ENCODE data around the gene PTPN6.

The PTPN6 gene

GRCh38 chr12:6975297-6976032 lies 24.3 kb downstream of the PTPN6 start:
- no peak for ATAC-seq

- ATAC-seq: no peak
These were observed 26.5 kb downstream of the PTPN6 start for GRCh38 chr12:6977653-6978052.

GRCh38 chr12:6978188-6978587 lies 27.0 kb downstream of the PTPN6 start:
- ATAC-seq: no peak

DNA sequence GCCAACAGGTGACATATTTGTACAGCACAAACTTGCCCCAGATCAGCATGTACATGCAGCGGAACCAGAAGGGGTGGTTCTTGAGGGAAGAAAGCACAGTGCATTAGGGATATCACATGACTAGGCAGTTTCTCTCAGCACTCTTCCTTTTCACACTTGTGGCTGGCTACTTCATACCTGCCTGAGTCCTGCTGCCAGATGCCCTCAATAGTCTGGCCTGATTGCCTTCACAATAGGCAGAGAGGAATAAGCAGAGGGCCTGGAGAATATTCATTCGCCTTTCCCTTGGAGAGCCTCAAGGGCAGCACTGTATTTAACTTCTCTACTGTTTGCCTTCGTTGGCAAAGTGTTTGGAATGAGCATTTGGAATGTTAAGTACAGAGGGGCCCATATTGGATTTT lies 27.5 kb downstream of the PTPN6 start:
- ATAC-seq: no peak

- no peak for ATAC-seq
These were observed 27.9 kb downstream of the PTPN6 start for GRCh38 chr12:6979021-6979420.

DNA sequence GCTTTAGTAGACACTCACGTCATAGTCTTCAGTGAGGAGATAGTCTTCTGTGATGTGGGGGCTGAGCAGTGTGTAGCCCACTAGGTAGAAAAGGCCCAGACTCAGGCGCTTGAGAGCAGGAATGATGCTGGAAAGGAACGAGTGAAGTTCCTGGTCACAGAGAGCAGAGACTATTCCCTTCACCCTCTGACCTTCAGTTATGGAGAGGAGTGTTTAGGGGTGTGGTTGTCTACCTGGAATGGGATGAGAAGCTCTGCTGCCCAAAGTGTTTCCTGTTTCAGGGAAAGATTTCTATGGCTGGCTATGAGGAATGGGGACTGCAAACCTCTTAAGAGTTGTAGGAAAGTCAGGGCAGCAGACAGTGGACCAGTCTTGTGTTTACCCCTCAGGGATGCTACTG lies 28.3 kb downstream of the PTPN6 start:
- no peak for ATAC-seq

- ATAC-seq: no peak
These were observed 28.9 kb downstream of the PTPN6 start for GRCh38 chr12:6980075-6980474.

GRCh38 chr12:6980740-6981139 lies 29.6 kb downstream of the PTPN6 start:
- no peak for ATAC-seq

DNA sequence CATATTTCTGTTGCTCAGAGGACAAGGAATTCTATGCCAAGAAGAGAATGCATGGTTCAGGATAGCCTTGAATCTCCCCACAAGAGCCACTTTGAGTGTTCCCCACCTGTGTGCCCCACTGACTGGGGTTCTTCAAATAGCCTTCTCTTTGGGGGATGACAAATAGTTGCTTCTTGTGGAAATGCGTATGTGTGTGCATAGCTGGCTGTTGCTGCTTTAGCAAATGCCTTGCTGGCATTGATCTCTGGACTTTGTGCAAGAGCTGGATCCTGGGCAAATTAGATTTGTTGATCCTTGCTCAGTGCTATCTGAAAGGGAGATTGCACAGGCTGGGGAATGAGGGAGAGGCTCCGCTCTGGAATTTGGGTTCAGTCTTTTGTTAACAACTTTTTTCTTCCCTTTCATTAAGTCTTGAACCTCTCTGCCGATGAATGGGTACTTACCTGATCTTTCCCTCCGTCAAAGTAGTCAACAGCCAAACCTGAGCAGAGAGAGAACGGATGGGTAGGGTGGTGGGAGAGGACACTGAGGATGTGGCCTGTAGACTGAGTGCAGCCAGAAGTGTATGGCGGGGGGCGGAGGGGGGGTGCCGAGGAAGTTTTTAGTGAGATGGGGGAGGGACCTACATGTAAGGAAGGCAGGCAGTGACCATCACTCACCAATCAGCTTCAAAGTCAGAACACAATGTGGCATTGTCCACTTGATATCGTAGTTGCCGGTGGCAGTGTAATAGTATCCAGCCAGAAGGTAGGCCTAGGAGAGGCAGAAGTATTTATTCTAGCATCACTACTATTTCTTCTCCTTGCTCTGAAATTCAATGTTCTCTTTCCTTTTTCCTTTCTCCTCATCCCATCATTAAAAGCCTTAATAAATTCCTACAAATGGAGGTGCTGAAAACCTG lies 30.2 kb downstream of the PTPN6 start:
- no peak for ATAC-seq

DNA sequence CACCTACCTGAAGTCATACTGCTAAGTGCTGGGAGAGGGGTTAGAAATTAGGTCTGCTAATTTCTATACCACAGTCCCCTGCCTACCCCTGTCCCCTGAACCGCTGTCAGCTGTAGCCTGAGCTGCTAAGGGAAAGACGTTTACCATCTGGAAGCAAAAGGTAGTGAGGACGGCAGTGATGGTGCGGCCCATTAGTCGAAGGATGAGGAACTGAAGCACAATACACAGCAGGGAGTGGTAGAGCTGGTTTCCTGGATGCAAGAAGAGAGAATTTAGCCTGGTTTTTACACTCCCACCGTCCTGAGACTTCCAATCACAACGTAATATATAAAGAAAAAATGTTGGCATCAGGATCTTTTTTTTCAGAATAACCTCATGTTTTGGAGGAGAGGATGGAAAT lies 31.4 kb downstream of the PTPN6 start:
- ATAC-seq: no peak

DNA sequence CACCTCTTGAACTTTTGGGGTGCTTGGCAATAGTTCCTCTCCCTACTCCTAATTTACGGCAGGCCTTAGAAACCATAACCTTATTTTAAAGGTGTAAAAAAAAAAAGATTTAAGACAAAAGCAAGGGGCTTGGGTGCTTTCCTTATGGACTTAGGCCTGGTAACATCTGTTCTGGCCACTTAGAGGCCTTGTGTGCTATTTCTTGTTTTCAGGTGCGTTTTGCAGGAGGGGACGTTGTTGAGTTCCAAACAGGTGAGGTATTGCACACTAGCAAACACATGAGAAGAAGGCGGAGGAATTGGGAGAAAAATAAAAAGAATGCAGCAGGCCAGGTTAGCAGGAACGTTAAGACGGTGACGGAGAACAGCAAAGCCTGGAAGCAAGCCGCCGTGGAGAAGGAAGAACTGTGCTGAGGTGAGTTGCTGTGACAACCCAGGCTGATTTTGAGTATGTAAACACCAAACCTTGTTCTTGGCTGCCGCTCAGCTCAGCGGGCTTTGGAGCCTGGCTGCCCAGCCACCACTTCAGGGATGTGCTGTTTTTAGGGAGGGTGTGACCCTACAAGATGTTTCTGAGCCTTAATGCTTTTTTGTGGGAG lies 36.9 kb downstream of the PTPN6 start:
- ATAC-seq: no peak

GRCh38 chr12:6996040-6996441 lies 44.9 kb downstream of the PTPN6 start:
- ATAC-seq: no peak

GRCh38 chr12:6998715-6999451 lies 47.7 kb downstream of the PTPN6 start:
- ATAC-seq: no peak

- no peak for ATAC-seq
These were observed 50.9 kb downstream of the PTPN6 start for GRCh38 chr12:7001921-7002591.

GRCh38 chr12:7004287-7004803 lies 53.2 kb downstream of the PTPN6 start:
- no peak for ATAC-seq

DNA sequence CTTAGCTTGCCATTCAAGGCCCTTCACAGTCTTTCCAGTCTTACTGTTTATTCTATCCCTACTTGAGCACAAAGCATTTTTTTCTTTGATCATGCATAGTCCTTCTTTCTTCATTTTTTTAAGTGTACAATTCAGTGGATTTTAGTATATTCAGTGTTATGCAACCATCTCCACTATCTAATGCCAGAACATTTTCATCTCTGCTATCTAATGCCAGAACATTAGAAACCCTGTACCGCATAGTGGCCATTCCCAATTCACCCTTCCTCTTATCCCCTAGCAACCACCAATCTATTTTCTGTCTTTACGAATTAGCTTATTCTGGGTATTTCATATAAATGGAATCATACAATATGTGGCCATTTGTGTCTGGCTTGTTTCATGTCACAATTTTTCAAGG lies 53.7 kb downstream of the PTPN6 start:
- no peak for ATAC-seq

- no peak for ATAC-seq
These were observed 54.2 kb downstream of the PTPN6 start for GRCh38 chr12:7005311-7005710.

GRCh38 chr12:7006639-7007038 lies 55.5 kb downstream of the PTPN6 start:
- no peak for ATAC-seq

DNA sequence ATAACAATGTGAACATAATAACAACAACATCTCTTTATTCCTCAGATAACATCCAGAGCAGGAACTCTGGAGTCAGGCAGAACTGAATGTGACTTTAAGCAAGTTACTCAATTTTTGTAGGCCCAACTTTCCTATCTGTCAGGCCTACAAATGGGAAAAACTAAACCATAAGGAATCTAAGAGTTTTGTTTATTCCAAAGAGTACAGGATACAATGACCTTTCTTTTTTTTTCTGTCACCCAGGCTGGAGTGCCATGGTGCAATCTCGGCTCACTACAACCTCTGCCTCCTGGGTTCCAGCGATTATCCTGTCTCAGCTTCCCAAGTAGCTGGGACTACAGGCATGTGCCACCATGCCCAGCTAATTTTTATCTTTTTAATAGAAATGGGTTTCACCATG lies 57.7 kb downstream of the PTPN6 start:
- ATAC-seq: no peak

GRCh38 chr12:7009512-7009911 lies 58.4 kb downstream of the PTPN6 start:
- no peak for ATAC-seq

Measured in activated CD4-positive, CD25-positive, alpha-beta regulatory T cell treated with anti-CD3 and anti-CD28 coated beads, Interleukin-2, amount 50 U/mL, for 24 hours (primary cell).